ENCODE data around the gene HMCN1.

Gene HMCN1

DNA sequence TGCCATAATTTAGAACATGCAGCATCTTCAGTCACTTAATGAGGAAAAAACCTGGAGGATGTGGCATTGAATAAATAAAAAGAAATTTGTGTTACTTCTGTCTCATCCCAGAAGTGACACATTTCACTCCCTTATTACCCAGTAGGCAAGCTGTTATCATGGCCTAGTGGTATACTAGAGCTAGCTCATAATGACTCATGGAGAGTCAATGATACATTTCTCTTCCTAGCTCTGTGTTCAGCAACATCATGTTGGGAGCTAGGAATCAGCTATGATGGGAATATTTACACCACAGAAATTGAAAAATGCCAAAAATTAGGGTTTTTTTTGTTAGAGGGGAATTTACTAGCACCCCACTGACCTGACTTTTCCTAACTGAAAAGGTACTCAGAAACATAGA, 182.7 kb downstream of the HMCN1 start:
- DNase-seq (ENCODE audit: extremely low read depth, low read depth): no peak

DNA sequence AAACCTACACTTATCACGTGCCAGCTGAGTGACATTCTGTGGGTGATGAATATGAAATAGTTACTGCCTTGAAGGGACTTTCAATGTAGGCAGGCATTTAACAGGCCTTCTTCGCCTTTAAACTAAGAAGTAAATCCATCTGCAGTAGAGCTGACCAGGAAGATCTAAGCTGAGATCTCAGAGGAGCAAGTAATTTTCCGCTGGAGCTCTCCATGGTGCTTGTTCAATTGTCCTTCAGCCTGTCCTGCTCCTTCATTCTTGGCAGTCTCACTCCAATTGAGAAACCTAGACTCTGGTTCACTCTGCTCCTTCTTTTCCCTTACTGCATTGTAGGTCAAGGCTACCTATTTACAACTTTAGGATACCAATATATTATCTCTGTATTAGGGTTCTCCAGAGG, 183.5 kb downstream of the HMCN1 start:
- TF ChIP-seq CTCF (IDR thresholded peaks at IDR 0.05; ENCODE audit: low read depth, low read length): no peak
- no peak for DNase-seq (ENCODE audit: extremely low read depth, low read depth)

More for the DNA sequence above, 182.7 kb downstream of the HMCN1 start:
- no peak for TF ChIP-seq CTCF (IDR thresholded peaks at IDR 0.05; ENCODE audit: low read depth, low read length)

GRCh38 chr1:185920602-185921001, 186.4 kb downstream of the HMCN1 start:
- TF ChIP-seq CTCF (IDR thresholded peaks at IDR 0.05; ENCODE audit: low read depth, low read length): no peak

GRCh38 chr1:185921636-185922035, 187.4 kb downstream of the HMCN1 start:
- no peak for TF ChIP-seq CTCF (IDR thresholded peaks at IDR 0.05; ENCODE audit: low read depth, low read length)

More at GRCh38 chr1:185920602-185921001, 186.4 kb downstream of the HMCN1 start:
- no peak for DNase-seq (ENCODE audit: extremely low read depth, low read depth)

DNA sequence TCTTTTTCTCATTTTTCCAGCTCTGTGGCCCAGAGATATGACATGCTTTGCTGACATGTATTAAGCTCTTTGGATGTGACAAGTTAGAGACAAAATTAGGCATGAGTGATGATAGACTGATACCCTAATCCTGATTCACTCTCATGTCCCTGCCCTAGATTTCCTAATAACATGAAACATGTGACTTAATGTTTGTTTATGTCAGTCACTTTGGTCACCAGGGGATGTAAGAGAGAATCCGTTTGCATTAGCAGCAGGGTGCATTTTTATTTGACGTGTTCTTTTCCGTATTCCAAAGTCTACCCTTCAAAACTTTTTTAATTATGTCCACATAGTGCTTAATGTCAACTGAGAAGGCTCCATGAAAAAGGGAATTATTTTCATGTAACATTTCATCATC, 192.4 kb downstream of the HMCN1 start:
- no peak for TF ChIP-seq CTCF (IDR thresholded peaks at IDR 0.05; ENCODE audit: low read depth, low read length)
- no peak for DNase-seq (ENCODE audit: extremely low read depth, low read depth)

More at GRCh38 chr1:185921636-185922035, 187.4 kb downstream of the HMCN1 start:
- no peak for DNase-seq (ENCODE audit: extremely low read depth, low read depth)

DNA sequence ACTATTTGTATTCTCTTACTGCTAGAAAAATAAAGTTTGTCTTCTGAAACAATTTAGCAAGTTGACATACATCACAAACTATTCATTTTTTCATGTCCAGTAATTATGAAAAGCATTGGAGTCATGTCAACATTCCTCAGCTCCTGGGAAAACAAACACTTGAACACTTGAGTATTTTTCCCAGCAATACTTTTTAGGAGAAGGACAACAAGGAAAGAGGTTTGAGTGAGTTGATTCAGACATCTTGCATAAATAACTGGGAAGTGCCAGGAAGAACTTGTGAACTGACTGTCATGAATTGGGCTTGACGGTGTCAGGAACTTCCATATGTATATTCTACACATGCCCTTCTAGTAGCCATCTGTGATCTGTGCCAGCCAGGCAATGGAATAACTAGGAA, 195.6 kb downstream of the HMCN1 start:
- TF ChIP-seq CTCF (IDR thresholded peaks at IDR 0.05; ENCODE audit: low read depth, low read length): no peak
- no peak for DNase-seq (ENCODE audit: extremely low read depth, low read depth)

DNA sequence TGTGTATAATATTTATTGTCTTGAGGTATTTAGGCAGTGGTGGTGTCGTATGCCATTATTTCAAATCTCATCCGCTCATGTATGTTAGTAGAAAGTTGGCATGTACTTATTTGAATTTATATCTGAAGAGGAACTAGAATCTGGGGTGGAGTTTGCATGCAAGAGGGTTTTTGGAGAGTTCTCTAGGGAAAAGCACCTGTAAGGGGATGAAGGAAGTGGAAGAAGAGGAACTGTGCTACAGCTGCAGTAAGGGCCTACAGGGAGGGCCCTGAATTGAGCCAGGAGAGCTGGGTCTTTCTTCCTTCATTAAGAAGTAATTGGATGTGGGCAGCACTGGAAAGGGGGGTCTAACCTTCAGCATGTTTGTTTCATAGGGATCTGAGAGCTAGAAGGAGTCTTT, 197.2 kb downstream of the HMCN1 start:
- no peak for DNase-seq (ENCODE audit: extremely low read depth, low read depth)
- no peak for TF ChIP-seq CTCF (IDR thresholded peaks at IDR 0.05; ENCODE audit: low read depth, low read length)
